Astrocyte (in vitro differentiated cells and primary cell): ENCODE results near the gene FSTL4. TPM values are rescaled to one million over a fixed set of nuclear protein-coding genes. Genes with fewer than 3 reads are reported as not detected.

ENCODE experiments used
- DNase-seq: peaks from one replicate; pipeline ENCODE4 v3.0.0-alpha.2; 2010; ENCODE audit warnings: low read depth
- FAIRE-seq: peaks from 2 replicates; lab custom pipeline; 2011; peaks lifted over from hg19 to GRCh38; lab: Jason Lieb, UNC
- H2AFZ ChIP-seq: 2 replicates; pipeline ENCODE4 v1.6.0; 2012; ENCODE audit warnings: low read depth, low read length, inconsistent platforms
- H3K27ac ChIP-seq: 2 replicates; pipeline ENCODE4 v1.5.1; 2011; ENCODE audit warnings: low read depth, low read length, inconsistent platforms
- H3K27me3 ChIP-seq: 2 replicates; pipeline ENCODE4 v1.6.0; 2011; ENCODE audit warnings: low read length, inconsistent platforms; ENCODE audit not compliant: insufficient read depth
- H3K36me3 ChIP-seq: 2 replicates; pipeline ENCODE4 v1.5.1; 2011; ENCODE audit warnings: low read length, inconsistent platforms; ENCODE audit not compliant: insufficient read depth
- H3K4me1 ChIP-seq: 2 replicates; pipeline ENCODE4 v1.5.1; 2011; ENCODE audit warnings: low read length, inconsistent platforms; ENCODE audit not compliant: insufficient read depth
- H3K4me2 ChIP-seq: 2 replicates; pipeline ENCODE4 v1.6.0; 2012; ENCODE audit warnings: low read length, inconsistent platforms
- H3K4me3 ChIP-seq: 2 replicates; pipeline ENCODE4 v1.5.1; 2011; ENCODE audit warnings: low read depth, mild to moderate bottlenecking, low read length, inconsistent platforms; ENCODE audit not compliant: insufficient read depth
- H3K79me2 ChIP-seq: 2 replicates; pipeline ENCODE4 v1.6.0; 2012; ENCODE audit warnings: mild to moderate bottlenecking, low read length, inconsistent platforms; ENCODE audit not compliant: insufficient read depth
- H3K9ac ChIP-seq: 2 replicates; pipeline ENCODE4 v1.6.0; 2012; ENCODE audit warnings: mild to moderate bottlenecking, low read length, inconsistent platforms
- H3K9me3 ChIP-seq: 2 replicates; pipeline ENCODE4 v1.5.1; 2012; ENCODE audit warnings: low read depth, mild to moderate bottlenecking, low read length, inconsistent platforms; ENCODE audit not compliant: insufficient read depth
- H4K20me1 ChIP-seq: 2 replicates; pipeline ENCODE4 v1.6.0; 2012; ENCODE audit warnings: low read length, inconsistent platforms; ENCODE audit not compliant: insufficient read depth
- H3K27ac Mint-ChIP-seq: one replicate; pipeline ENCODE4 v1.8.0; 2021; ENCODE audit warnings: mild to moderate bottlenecking, mixed read lengths; ENCODE audit not compliant: unreplicated experiment
- H3K27me3 Mint-ChIP-seq: one replicate; pipeline ENCODE4 v1.8.0; 2021; ENCODE audit warnings: low read depth, mixed read lengths; ENCODE audit not compliant: unreplicated experiment
- H3K36me3 Mint-ChIP-seq: one replicate; pipeline ENCODE4 v1.8.0; 2021; ENCODE audit warnings: low read depth, mixed read lengths; ENCODE audit not compliant: unreplicated experiment
- H3K4me1 Mint-ChIP-seq: one replicate; pipeline ENCODE4 v1.8.0; 2021; ENCODE audit warnings: low read depth, mixed read lengths; ENCODE audit not compliant: unreplicated experiment
- H3K4me3 Mint-ChIP-seq: one replicate; pipeline ENCODE4 v1.8.0; 2021; ENCODE audit warnings: mild to moderate bottlenecking, moderate library complexity, mixed read lengths; ENCODE audit not compliant: unreplicated experiment
- H3K9me3 Mint-ChIP-seq: one replicate; pipeline ENCODE4 v1.8.0; 2021; ENCODE audit warnings: mild to moderate bottlenecking, mixed read lengths; ENCODE audit not compliant: unreplicated experiment
- CTCF ChIP-seq: IDR thresholded peaks from 2 replicates; pipeline ENCODE4 v1.5.1; 2011; ENCODE audit warnings: low read depth, mild to moderate bottlenecking, inconsistent platforms, low read length, moderate library complexity; ENCODE audit not compliant: insufficient read depth
- EZH2 ChIP-seq: IDR thresholded peaks from 2 replicates; pipeline ENCODE4 v1.6.1; 2012; ENCODE audit warnings: mild to moderate bottlenecking, low read length, inconsistent platforms; ENCODE audit not compliant: insufficient read depth
- total RNA-seq: library from RNA; stranded (reverse); gene quantifications from 2 replicates; pipeline ENCODE4 v1.2.1, GENCODE V29; 2021

Gene FSTL4
- total RNA-seq, 1 donor from 2014 or later: not detected

GRCh38 chr5:133259199-133259997 lies 352.9 kb downstream of the FSTL4 start:
- H3K4me1 ChIP-seq: no peaks in the 10 kb centered on the region
- Mint-ChIP-seq H3K36me3 (no peaks in the 10 kb centered on the region), H3K27me3 (peaks cover 69% of the 10 kb centered on the region), H3K9me3 (peaks cover 2% of the 10 kb centered on the region), H3K4me3 (no peak overlapping the region), H3K4me1 (no peaks in the 10 kb centered on the region), H3K27ac (no peak overlapping the region)
- no peaks in the 10 kb centered on the region for H3K79me2 ChIP-seq
- H4K20me1 ChIP-seq: no peaks in the 10 kb centered on the region
- H3K9ac ChIP-seq: no peak overlapping the region
- H3K27ac ChIP-seq: no peak overlapping the region
- no peak for FAIRE-seq
- no peak overlapping the region for H3K4me2 ChIP-seq
- H3K27me3 ChIP-seq: peaks cover 12% of the 10 kb centered on the region
- no peak overlapping the region for H2AFZ ChIP-seq
- no peak overlapping the region for H3K4me3 ChIP-seq
- TF ChIP-seq CTCF (no peak), EZH2 (no peak)
- H3K9me3 ChIP-seq: no peaks in the 10 kb centered on the region
- no peak for DNase-seq
- no peaks in the 10 kb centered on the region for H3K36me3 ChIP-seq

- DNase-seq: no peak
- Mint-ChIP-seq H3K4me1 (no peaks in the 10 kb centered on the region), H3K9me3 (no peaks in the 10 kb centered on the region), H3K4me3 (no peak overlapping the region), H3K27ac (no peak overlapping the region), H3K36me3 (no peaks in the 10 kb centered on the region), H3K27me3 (peaks cover 62% of the 10 kb centered on the region)
- Histone ChIP-seq H3K27me3 (peaks cover 10% of the 10 kb centered on the region), H3K79me2 (no peaks in the 10 kb centered on the region), H3K9ac (no peak overlapping the region), H4K20me1 (no peaks in the 10 kb centered on the region), H3K27ac (no peak overlapping the region), H3K36me3 (no peaks in the 10 kb centered on the region), H3K4me3 (no peak overlapping the region), H2AFZ (no peak overlapping the region), H3K9me3 (no peaks in the 10 kb centered on the region), H3K4me2 (no peak overlapping the region), H3K4me1 (no peaks in the 10 kb centered on the region)
- no peak for FAIRE-seq
- TF ChIP-seq CTCF: no peak
- no peak for TF ChIP-seq EZH2
Measured at GRCh38 chr5:133257977-133258376, 354.4 kb downstream of the FSTL4 start.

DNA sequence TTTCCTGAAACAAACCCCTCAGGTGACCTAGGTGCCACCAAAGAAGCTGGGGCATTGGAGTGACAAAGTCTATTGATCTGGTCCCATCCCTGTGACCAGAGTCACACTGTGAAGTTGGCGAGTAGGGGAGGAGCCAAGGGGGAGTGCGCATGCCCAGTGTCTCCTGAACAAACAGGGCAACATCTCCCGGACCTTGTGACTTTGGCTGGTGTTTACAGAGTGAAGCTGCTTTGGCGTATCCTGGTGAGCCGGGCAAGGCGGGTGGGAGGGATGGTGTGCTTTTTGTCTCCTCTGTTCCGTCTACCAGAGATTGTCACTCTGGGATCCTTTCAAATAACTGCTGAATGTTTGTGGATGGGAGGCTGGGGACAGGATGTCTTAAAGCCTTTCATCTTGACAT lies 356.1 kb downstream of the FSTL4 start:
- H3K27me3 ChIP-seq: peaks cover 6% of the 10 kb centered on the region
- DNase-seq: no peak
- Mint-ChIP-seq H3K9me3 (peaks cover 1% of the 10 kb centered on the region), H3K36me3 (no peaks in the 10 kb centered on the region), H3K4me3 (no peak overlapping the region), H3K27ac (no peak overlapping the region), H3K27me3 (peaks cover 67% of the 10 kb centered on the region), H3K4me1 (peaks cover 8% of the 10 kb centered on the region)
- H3K9me3 ChIP-seq: no peaks in the 10 kb centered on the region
- H3K4me1 ChIP-seq: no peaks in the 10 kb centered on the region
- H2AFZ ChIP-seq: no peak overlapping the region
- no peaks in the 10 kb centered on the region for H4K20me1 ChIP-seq
- TF ChIP-seq CTCF: no peak
- no peak for TF ChIP-seq EZH2
- no peaks in the 10 kb centered on the region for H3K79me2 ChIP-seq
- FAIRE-seq: no peak
- H3K9ac ChIP-seq: no peak overlapping the region
- H3K4me3 ChIP-seq: no peak overlapping the region
- no peak overlapping the region for H3K4me2 ChIP-seq
- no peak overlapping the region for H3K27ac ChIP-seq
- H3K36me3 ChIP-seq: no peaks in the 10 kb centered on the region
